Fibroblast of lung (primary cell): ENCODE measurements around the gene KLHL2. TPM values are rescaled to one million over a fixed set of nuclear protein-coding genes. Genes with fewer than 3 reads are reported as not detected.

Experiments
- DNase-seq, 2 donors: peaks; one replicate each; pipeline versions ENCODE4 v3.0.0 to v3.0.0-alpha.2; 2010; ENCODE audit warnings: low read depth in 2 of 2
- H2AFZ ChIP-seq: 2 replicates; pipeline ENCODE4 v1.5.1; 2012; ENCODE audit warnings: low read length, control low read depth, inconsistent platforms
- H3K27ac ChIP-seq: 2 replicates; pipeline ENCODE4 v1.5.1; 2011; ENCODE audit warnings: low read length, control low read depth; ENCODE audit not compliant: insufficient read depth
- H3K27me3 ChIP-seq: 2 replicates; pipeline ENCODE4 v1.5.1; 2011; ENCODE audit warnings: mild to moderate bottlenecking, low read length; ENCODE audit not compliant: control insufficient read depth, insufficient read depth
- H3K36me3 ChIP-seq: 2 replicates; pipeline ENCODE4 v1.5.1; 2011; ENCODE audit warnings: low read length; ENCODE audit not compliant: control insufficient read depth, insufficient read depth
- H3K4me1 ChIP-seq: 2 replicates; pipeline ENCODE4 v1.5.1; 2011; ENCODE audit warnings: low read length; ENCODE audit not compliant: control insufficient read depth, insufficient read depth; ENCODE audit errors: extremely low read depth
- H3K4me2 ChIP-seq: 2 replicates; pipeline ENCODE4 v1.5.1; 2011; ENCODE audit warnings: low read length, control low read depth; ENCODE audit not compliant: insufficient read depth; ENCODE audit errors: extremely low read depth
- H3K4me3 ChIP-seq, 4 experiments: fragments of 200-600 bp in 1 of 4; sonication (generic) in 1 of 4; replicated peaks in 1 of 4; 2 replicates each; pipeline ENCODE4 v1.5.1; 2011 to 2016; ENCODE audit warnings: low read length in 4 of 4, low read depth in 3 of 4, mild to moderate bottlenecking in 3 of 4, control low read depth in 2 of 4, inconsistent platforms in 1 of 4, mixed read lengths in 1 of 4; ENCODE audit not compliant: insufficient read depth in 1 of 4; ENCODE audit errors: control extremely low read depth in 1 of 4
- H3K79me2 ChIP-seq: 2 replicates; pipeline ENCODE4 v1.5.1; 2012; ENCODE audit warnings: mild to moderate bottlenecking, low read length, inconsistent platforms; ENCODE audit not compliant: control insufficient read depth, insufficient read depth
- H3K9ac ChIP-seq: 2 replicates; pipeline ENCODE4 v1.5.1; 2011; ENCODE audit warnings: mild to moderate bottlenecking, low read length, control low read depth; ENCODE audit not compliant: insufficient read depth
- H3K9me3 ChIP-seq: 2 replicates; pipeline ENCODE4 v1.5.1; 2012; ENCODE audit warnings: low read depth, low read length; ENCODE audit not compliant: control insufficient read depth, insufficient read depth
- H4K20me1 ChIP-seq: 2 replicates; pipeline ENCODE4 v1.5.1; 2011; ENCODE audit warnings: low read length; ENCODE audit not compliant: control insufficient read depth, insufficient read depth; ENCODE audit errors: extremely low read depth
- EZH2 ChIP-seq: IDR thresholded peaks from 2 replicates; pipeline ENCODE4 v1.5.1; 2012; ENCODE audit warnings: low read length, control low read depth, mild to moderate bottlenecking; ENCODE audit errors: missing control alignments
- polyA plus RNA-seq, 2 donors: library from polyadenylated mRNA; depleted of rRNA in 1 of 2; stranded (reverse) in 1 of 2; unstranded in 1 of 2; fragments of >200 nt; gene quantifications; 2 replicates each; pipeline ENCODE4 v1.2.1, GENCODE V29; 2011 to 2012; ENCODE audit warnings: missing spikeins in 1 of 2
- total RNA-seq: library from RNA; depleted of rRNA; stranded (reverse); fragments of >200 nt; gene quantifications from 2 replicates; pipeline ENCODE4 v1.2.1, GENCODE V29; 2014
- TF ChIP-seq, protein P1 (sequence below), 2 donors: IDR thresholded peaks in 1 of 2; conservative IDR thresholded peaks in 1 of 2; 1 replicate in 1 of 2; 2 replicates in 1 of 2; pipeline ENCODE4 v1.5.1; 2011 to 2012; ENCODE audit warnings: low read length in 2 of 2, control low read depth in 1 of 2, inconsistent platforms in 1 of 2, low read depth in 1 of 2, mild to moderate bottlenecking in 1 of 2

KLHL2 gene
- total and polyA plus RNA-seq, 2 donors (not counting 1 experiment from before 2014, with no cell fraction given): 14.5 to 26.1 TPM

DNA sequence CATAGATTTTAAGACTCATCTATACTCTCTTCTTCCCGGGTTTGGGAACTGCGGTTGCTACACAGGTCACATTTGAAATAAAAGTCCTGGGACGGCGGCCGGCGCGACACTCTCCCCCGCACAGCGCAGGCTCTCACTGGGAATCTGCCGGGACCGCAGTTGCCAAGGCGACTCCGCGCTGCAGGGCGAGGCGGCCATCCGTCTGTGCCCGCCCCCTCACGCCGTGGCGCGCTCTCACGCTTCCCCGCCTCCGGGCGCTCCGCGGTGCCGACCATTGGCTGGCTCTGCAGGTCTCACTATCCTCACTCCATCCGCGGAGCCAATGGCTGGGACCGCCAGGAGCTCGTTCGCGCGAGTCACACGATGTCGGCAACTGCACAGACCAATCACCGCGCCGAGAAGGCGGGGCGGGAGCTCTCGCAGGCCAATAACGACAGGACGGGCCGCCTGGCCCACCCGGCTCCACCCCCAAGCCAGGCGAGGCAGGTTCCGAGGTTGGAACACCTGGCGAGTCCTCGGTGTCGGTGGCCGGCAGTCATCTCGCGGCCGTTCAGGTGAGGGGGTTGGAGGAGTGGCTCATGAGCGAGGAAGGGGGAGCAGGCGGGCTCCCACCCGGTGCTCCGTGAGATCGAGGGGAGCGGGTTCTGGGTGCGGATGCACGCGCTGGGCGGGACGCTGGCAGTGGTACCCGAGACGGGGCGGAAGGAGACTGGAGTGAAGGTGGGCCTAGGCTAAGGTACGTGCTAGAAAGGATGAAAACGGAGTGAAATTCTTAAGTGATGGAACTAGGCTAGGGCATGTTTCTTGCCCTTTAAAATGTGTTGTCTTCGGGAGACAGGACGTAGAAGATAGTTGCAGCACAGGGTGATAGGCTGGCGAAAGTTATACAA, 120.1 kb downstream of the KLHL2 start, which contains the start of gene MSMO1:
TSS of gene MSMO1 (plus strand) at position 459 of the 890 bp plus-strand sequence. CDS start 5,702 bp downstream, outside the sequence.
- peak within 1 kb of the TSS; percentile 91 for H3K4me2 ChIP-seq
- peak within 1 kb of the TSS; percentile 60 to 90 (median 84) for H3K4me3 ChIP-seq
- H2AFZ ChIP-seq: peak within 1 kb of the TSS; percentile 68
- peaks cover 50% of the 10 kb centered on the region for H3K79me2 ChIP-seq
- peaks cover 3% of the 10 kb centered on the region for H3K36me3 ChIP-seq
- peaks cover 12% of the 10 kb centered on the region for H3K4me1 ChIP-seq
- H3K9ac ChIP-seq: peak within 1 kb of the TSS; percentile 69
- DNase-seq: peak; percentile 99
- H3K9me3 ChIP-seq: no peaks in the 10 kb centered on the region
- TF ChIP-seq, protein P1, sequence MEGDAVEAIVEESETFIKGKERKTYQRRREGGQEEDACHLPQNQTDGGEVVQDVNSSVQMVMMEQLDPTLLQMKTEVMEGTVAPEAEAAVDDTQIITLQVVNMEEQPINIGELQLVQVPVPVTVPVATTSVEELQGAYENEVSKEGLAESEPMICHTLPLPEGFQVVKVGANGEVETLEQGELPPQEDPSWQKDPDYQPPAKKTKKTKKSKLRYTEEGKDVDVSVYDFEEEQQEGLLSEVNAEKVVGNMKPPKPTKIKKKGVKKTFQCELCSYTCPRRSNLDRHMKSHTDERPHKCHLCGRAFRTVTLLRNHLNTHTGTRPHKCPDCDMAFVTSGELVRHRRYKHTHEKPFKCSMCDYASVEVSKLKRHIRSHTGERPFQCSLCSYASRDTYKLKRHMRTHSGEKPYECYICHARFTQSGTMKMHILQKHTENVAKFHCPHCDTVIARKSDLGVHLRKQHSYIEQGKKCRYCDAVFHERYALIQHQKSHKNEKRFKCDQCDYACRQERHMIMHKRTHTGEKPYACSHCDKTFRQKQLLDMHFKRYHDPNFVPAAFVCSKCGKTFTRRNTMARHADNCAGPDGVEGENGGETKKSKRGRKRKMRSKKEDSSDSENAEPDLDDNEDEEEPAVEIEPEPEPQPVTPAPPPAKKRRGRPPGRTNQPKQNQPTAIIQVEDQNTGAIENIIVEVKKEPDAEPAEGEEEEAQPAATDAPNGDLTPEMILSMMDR (conservative IDR thresholded peaks at IDR 0.05 in 1 of 2, IDR thresholded peaks at IDR 0.05 in 1 of 2; ENCODE audit: low read depth in 1 of 2, low read length in 2 of 2): no peak
- TF ChIP-seq EZH2: no peak
- H4K20me1 ChIP-seq: peaks cover 1% of the 10 kb centered on the region
- peak within 1 kb of the TSS; percentile 82 for H3K27ac ChIP-seq
- no peaks in the 10 kb centered on the region for H3K27me3 ChIP-seq

DNA sequence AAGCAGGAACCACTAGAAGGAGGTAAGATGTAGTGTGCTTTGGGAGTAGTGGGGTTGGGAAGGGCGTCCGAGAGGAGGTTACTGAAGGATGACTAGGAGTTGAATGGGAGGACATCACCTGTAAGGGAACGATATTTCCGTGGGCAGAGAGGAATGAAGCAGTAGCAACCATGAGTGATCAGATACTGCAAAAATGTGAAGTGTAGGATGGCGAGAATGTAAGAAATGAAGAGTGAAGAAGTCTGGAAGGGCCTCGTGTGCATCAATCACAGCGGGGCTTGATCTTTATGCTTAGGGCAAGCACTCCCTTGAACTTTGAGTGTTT, 120.7 kb downstream of the KLHL2 start:
- peaks cover 56% of the 10 kb centered on the region for H3K79me2 ChIP-seq
- peak overlapping the region; percentile 68 for H2AFZ ChIP-seq
- H3K9me3 ChIP-seq: no peaks in the 10 kb centered on the region
- H3K27me3 ChIP-seq: no peaks in the 10 kb centered on the region
- H3K4me3 ChIP-seq: peak overlapping the region; percentile 49 to 90 (median 84)
- peak in 1 of 2 donors; percentile 63 for DNase-seq
- peak overlapping the region; percentile 28 for H3K27ac ChIP-seq
- no peak for TF ChIP-seq EZH2
- TF ChIP-seq, protein P1 (conservative IDR thresholded peaks at IDR 0.05 in 1 of 2, IDR thresholded peaks at IDR 0.05 in 1 of 2; ENCODE audit: low read depth in 1 of 2, low read length in 2 of 2): no peak
- H3K9ac ChIP-seq: peak overlapping the region; percentile 51
- H3K36me3 ChIP-seq: peaks cover 5% of the 10 kb centered on the region
- H3K4me2 ChIP-seq: peak overlapping the region; percentile 91
- H4K20me1 ChIP-seq: peaks cover 5% of the 10 kb centered on the region
- peaks cover 12% of the 10 kb centered on the region for H3K4me1 ChIP-seq

DNA sequence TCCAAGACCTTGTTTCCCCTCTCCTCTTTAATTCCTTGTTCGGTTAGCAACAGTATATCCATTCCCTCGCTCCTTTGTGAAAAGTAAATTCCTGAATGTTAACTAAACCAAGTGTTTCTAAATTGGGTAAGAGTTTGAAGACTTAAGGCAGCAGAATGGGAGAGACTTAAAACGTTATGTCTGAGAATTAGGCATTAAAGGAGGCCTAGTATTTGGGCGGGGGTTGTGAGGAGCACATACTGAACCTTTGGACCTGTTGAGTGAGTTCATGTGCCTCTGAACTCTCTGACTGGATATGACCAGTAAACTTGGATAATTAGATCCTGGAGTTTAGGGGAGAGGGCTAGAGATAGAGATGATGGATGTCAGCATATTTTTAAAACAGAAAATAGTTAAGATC, 121.3 kb downstream of the KLHL2 start:
- no peak for TF ChIP-seq EZH2
- TF ChIP-seq, protein P1 (conservative IDR thresholded peaks at IDR 0.05 in 1 of 2, IDR thresholded peaks at IDR 0.05 in 1 of 2; ENCODE audit: low read depth in 1 of 2, low read length in 2 of 2): no peak
- Histone ChIP-seq H3K79me2 (peaks cover 61% of the 10 kb centered on the region), H3K4me1 (peaks cover 12% of the 10 kb centered on the region), H3K9ac (peak overlapping the region; percentile 24), H3K27me3 (no peaks in the 10 kb centered on the region), H4K20me1 (peaks cover 5% of the 10 kb centered on the region), H2AFZ (no peak overlapping the region), H3K4me3 (peak overlapping the region; percentile 49 to 90 (median 84)), H3K9me3 (no peaks in the 10 kb centered on the region), H3K36me3 (peaks cover 5% of the 10 kb centered on the region), H3K27ac (peak overlapping the region; percentile 22), H3K4me2 (peak overlapping the region; percentile 91)
- DNase-seq: no peak
